SU-DHL-6 (cell line): ENCODE measurements around the gene MBLAC2.

ENCODE experiments used
- EZH2phosphoT487 ChIP-seq: fragments of 200-600 bp; sonication (generic), shearing (Covaris generic); conservative IDR thresholded peaks from 2 replicates; pipeline ENCODE4 v1.6.1; 2018; ENCODE audit warnings: mild to moderate bottlenecking, antibody characterized with exemption, low read length, moderate library complexity, mixed read lengths
- TF ChIP-seq, protein P1 (sequence below): fragments of 200-600 bp; sonication (generic); IDR thresholded peaks from one replicate; pipeline ENCODE4 v1.5.1; 2017; ENCODE audit warnings: antibody characterized with exemption, mild to moderate bottlenecking, low read length, moderate library complexity; ENCODE audit not compliant: insufficient read depth, poor library complexity, severe bottlenecking

DNA sequence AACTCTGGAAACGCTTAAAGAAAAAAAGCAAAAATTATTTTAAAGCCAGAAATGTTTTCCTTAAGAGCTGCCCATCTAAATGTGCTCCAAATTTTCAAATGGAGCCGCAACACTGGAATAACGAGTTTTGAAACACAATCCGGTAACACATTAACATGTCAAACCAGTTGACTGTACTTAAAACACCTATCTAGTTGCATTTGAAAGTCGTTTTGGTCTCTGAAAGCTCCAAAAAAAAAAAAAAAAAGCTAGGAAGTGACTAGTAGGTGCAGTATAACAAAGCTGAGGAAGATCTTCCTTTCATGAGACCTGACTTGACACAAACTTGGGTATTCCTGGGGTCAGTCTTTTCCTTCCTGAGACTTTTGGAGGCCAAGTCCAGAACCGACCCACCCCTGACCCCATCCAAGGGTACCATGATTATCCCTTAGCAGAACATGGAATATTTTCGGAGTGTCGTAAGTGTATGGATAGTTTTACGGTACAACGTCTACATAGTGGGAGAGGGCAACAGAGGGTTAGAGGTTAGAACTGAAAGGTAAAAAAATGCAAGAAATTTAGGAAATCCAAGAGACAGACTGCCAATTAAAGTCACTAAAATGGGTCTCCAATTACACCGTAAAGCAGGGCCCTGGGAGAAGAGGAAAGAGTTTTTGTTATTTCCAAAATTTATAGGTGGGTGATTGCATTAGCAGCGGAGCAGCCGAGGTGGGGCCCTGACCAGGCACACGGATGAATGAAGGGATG lies 65.8 kb downstream of the MBLAC2 start:
- TF ChIP-seq, protein P1, sequence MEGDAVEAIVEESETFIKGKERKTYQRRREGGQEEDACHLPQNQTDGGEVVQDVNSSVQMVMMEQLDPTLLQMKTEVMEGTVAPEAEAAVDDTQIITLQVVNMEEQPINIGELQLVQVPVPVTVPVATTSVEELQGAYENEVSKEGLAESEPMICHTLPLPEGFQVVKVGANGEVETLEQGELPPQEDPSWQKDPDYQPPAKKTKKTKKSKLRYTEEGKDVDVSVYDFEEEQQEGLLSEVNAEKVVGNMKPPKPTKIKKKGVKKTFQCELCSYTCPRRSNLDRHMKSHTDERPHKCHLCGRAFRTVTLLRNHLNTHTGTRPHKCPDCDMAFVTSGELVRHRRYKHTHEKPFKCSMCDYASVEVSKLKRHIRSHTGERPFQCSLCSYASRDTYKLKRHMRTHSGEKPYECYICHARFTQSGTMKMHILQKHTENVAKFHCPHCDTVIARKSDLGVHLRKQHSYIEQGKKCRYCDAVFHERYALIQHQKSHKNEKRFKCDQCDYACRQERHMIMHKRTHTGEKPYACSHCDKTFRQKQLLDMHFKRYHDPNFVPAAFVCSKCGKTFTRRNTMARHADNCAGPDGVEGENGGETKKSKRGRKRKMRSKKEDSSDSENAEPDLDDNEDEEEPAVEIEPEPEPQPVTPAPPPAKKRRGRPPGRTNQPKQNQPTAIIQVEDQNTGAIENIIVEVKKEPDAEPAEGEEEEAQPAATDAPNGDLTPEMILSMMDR, result no peak
- no peak for TF ChIP-seq EZH2phosphoT487
